GM13977 (cell line): ENCODE data around the gene NDUFAF7.
"Not testable (repeated sequence)": the region's sequence is repeated elsewhere in the genome, so short reads cannot be mapped to it uniquely, and the experiment has no call there.

Experiments
- DNase-seq: peaks from one replicate; pipeline ENCODE4 v3.0.0; 2012; ENCODE audit warnings: low spot score
- CTCF ChIP-seq: IDR thresholded peaks from 2 replicates; pipeline ENCODE4 v1.5.1; 2012; ENCODE audit warnings: mild to moderate bottlenecking, control low read depth; ENCODE audit not compliant: insufficient read depth; ENCODE audit errors: extremely low read depth, missing control alignments
- in situ Hi-C: fragments of 300-500 bp; cut with MboI; formaldehyde crosslinking; loops from one replicate; pipeline ENCODE4 v1.12.0; 2022; ENCODE audit warnings: low sequenced_read_pairs, low pct_unique_long_range_greater_than_20kb, mixed read lengths, inconsistent platforms; ENCODE audit not compliant: unreplicated experiment

The NDUFAF7 gene

GRCh38 chr2:37201766-37202165 is 29.7 kb upstream of the NDUFAF7 start:
- no peak for TF ChIP-seq CTCF
- in situ Hi-C loops: no loop called here
- DNase-seq: no peak

GRCh38 chr2:37203708-37204107 is 27.8 kb upstream of the NDUFAF7 start:
- no peak for DNase-seq
- in situ Hi-C loops: no loop called here
- TF ChIP-seq CTCF: no peak

- DNase-seq, in situ Hi-C loops: not testable (repeated sequence)
Observed at GRCh38 chr2:37205071-37205661, 26.3 kb upstream of the NDUFAF7 start.

- in situ Hi-C loops: no loop called here
- no peak for TF ChIP-seq CTCF
- no peak for DNase-seq
Observed at GRCh38 chr2:37205689-37206341, 25.6 kb upstream of the NDUFAF7 start.

- DNase-seq, in situ Hi-C loops: not testable (repeated sequence)
Observed at GRCh38 chr2:37206760-37207159, 24.7 kb upstream of the NDUFAF7 start.

GRCh38 chr2:37211212-37211611 is 20.2 kb upstream of the NDUFAF7 start:
- no peak for DNase-seq
- in situ Hi-C loops: no loop called here
- no peak for TF ChIP-seq CTCF

- in situ Hi-C loops: no loop called here
- DNase-seq: no peak
- no peak for TF ChIP-seq CTCF
Observed at GRCh38 chr2:37211939-37212338, 19.5 kb upstream of the NDUFAF7 start.
